ENCODE data around the gene NPC1L1.

NPC1L1 gene

GRCh38 chr7:44488955-44489354, 52.2 kb downstream of the NPC1L1 start:
- no peak overlapping the region for H3K23ac ChIP-seq (ENCODE audit: low read length)
- no peak for DNase-seq
- H3K36me3 ChIP-seq (ENCODE audit: control insufficient read depth, insufficient read depth, low read length): peaks cover 3% of the 10 kb centered on the region
- H2AK5ac ChIP-seq (ENCODE audit: low read length): no peak overlapping the region
- H3K4ac ChIP-seq (ENCODE audit: low read depth, low read length): no peak overlapping the region
- H3K27ac ChIP-seq (ENCODE audit: low read depth, low read length): no peak overlapping the region
- H3K4me3 ChIP-seq (ENCODE audit: low read length): no peak overlapping the region
- H3K79me2 ChIP-seq (ENCODE audit: control insufficient read depth, insufficient read depth, low read length): peaks cover 40% of the 10 kb centered on the region
- no peak overlapping the region for H4K5ac ChIP-seq (ENCODE audit: low read length)
- H3K56ac ChIP-seq (ENCODE audit: low read length): no peak overlapping the region
- H3K9ac ChIP-seq (ENCODE audit: low read length): peak overlapping the region; percentile 95
- WGBS (ENCODE audit: extremely low coverage, insufficient coverage, low lambda C conversion rate): no CpG with 5 or more reads among the region's 3 CpGs
- peak overlapping the region; percentile 0 for H3K4me2 ChIP-seq (ENCODE audit: low read length)
- peaks cover 7% of the 10 kb centered on the region for H3K4me1 ChIP-seq (ENCODE audit: control insufficient read depth, low read depth, low read length)
- no peak overlapping the region for H2BK15ac ChIP-seq (replicated peaks; ENCODE audit: low read depth)
- no peak overlapping the region for H4K8ac ChIP-seq (ENCODE audit: low read depth, low read length)
- H3K18ac ChIP-seq (ENCODE audit: low read length): no peak overlapping the region
- H2BK120ac ChIP-seq (ENCODE audit: low read depth, low read length): no peak overlapping the region
- H2BK5ac ChIP-seq (ENCODE audit: low read length): no peak overlapping the region
- H3K79me1 ChIP-seq (ENCODE audit: low read length): peaks cover 27% of the 10 kb centered on the region
- H3K27me3 ChIP-seq (ENCODE audit: insufficient read depth, low read length, poor library complexity): no peaks in the 10 kb centered on the region

- no peak overlapping the region for H2BK5ac ChIP-seq (ENCODE audit: low read length)
- no peak overlapping the region for H4K5ac ChIP-seq (ENCODE audit: low read length)
- peaks cover 5% of the 10 kb centered on the region for H3K36me3 ChIP-seq (ENCODE audit: control insufficient read depth, insufficient read depth, low read length)
- no peak overlapping the region for H3K9ac ChIP-seq (ENCODE audit: low read length)
- no peak overlapping the region for H3K56ac ChIP-seq (ENCODE audit: low read length)
- H3K4me1 ChIP-seq (ENCODE audit: control insufficient read depth, low read depth, low read length): peaks cover 7% of the 10 kb centered on the region
- no peak overlapping the region for H3K23ac ChIP-seq (ENCODE audit: low read length)
- H2BK15ac ChIP-seq (replicated peaks; ENCODE audit: low read depth): no peak overlapping the region
- H3K4ac ChIP-seq (ENCODE audit: low read depth, low read length): no peak overlapping the region
- H2BK120ac ChIP-seq (ENCODE audit: low read depth, low read length): no peak overlapping the region
- H4K8ac ChIP-seq (ENCODE audit: low read depth, low read length): no peak overlapping the region
- no CpG with 5 or more reads among the region's 1 CpG for WGBS (ENCODE audit: extremely low coverage, insufficient coverage, low lambda C conversion rate)
- peak; percentile 37 for DNase-seq
- H3K27ac ChIP-seq (ENCODE audit: low read depth, low read length): no peak overlapping the region
- H2AK5ac ChIP-seq (ENCODE audit: low read length): no peak overlapping the region
- no peak overlapping the region for H3K4me2 ChIP-seq (ENCODE audit: low read length)
- H3K79me2 ChIP-seq (ENCODE audit: control insufficient read depth, insufficient read depth, low read length): peaks cover 40% of the 10 kb centered on the region
- no peak overlapping the region for H3K4me3 ChIP-seq (ENCODE audit: low read length)
- no peak overlapping the region for H3K18ac ChIP-seq (ENCODE audit: low read length)
- H3K79me1 ChIP-seq (ENCODE audit: low read length): peaks cover 29% of the 10 kb centered on the region
- no peaks in the 10 kb centered on the region for H3K27me3 ChIP-seq (ENCODE audit: insufficient read depth, low read length, poor library complexity)
These were observed 54.4 kb downstream of the NPC1L1 start for GRCh38 chr7:44486693-44487092.

GRCh38 chr7:44486001-44486400, 55.1 kb downstream of the NPC1L1 start:
- no peak overlapping the region for H2BK15ac ChIP-seq (replicated peaks; ENCODE audit: low read depth)
- no peak overlapping the region for H3K4me2 ChIP-seq (ENCODE audit: low read length)
- H2BK5ac ChIP-seq (ENCODE audit: low read length): no peak overlapping the region
- H3K4me3 ChIP-seq (ENCODE audit: low read length): no peak overlapping the region
- H4K8ac ChIP-seq (ENCODE audit: low read depth, low read length): no peak overlapping the region
- DNase-seq: no peak
- H3K23ac ChIP-seq (ENCODE audit: low read length): no peak overlapping the region
- no peak overlapping the region for H2BK120ac ChIP-seq (ENCODE audit: low read depth, low read length)
- H3K79me1 ChIP-seq (ENCODE audit: low read length): peaks cover 29% of the 10 kb centered on the region
- H3K79me2 ChIP-seq (ENCODE audit: control insufficient read depth, insufficient read depth, low read length): peaks cover 40% of the 10 kb centered on the region
- H3K56ac ChIP-seq (ENCODE audit: low read length): no peak overlapping the region
- no CpG with 5 or more reads among the region's 4 CpGs for WGBS (ENCODE audit: extremely low coverage, insufficient coverage, low lambda C conversion rate)
- H3K36me3 ChIP-seq (ENCODE audit: control insufficient read depth, insufficient read depth, low read length): peaks cover 5% of the 10 kb centered on the region
- H3K27ac ChIP-seq (ENCODE audit: low read depth, low read length): no peak overlapping the region
- H3K4ac ChIP-seq (ENCODE audit: low read depth, low read length): no peak overlapping the region
- H3K27me3 ChIP-seq (ENCODE audit: insufficient read depth, low read length, poor library complexity): no peaks in the 10 kb centered on the region
- no peak overlapping the region for H4K5ac ChIP-seq (ENCODE audit: low read length)
- peaks cover 7% of the 10 kb centered on the region for H3K4me1 ChIP-seq (ENCODE audit: control insufficient read depth, low read depth, low read length)
- no peak overlapping the region for H2AK5ac ChIP-seq (ENCODE audit: low read length)
- H3K18ac ChIP-seq (ENCODE audit: low read length): no peak overlapping the region
- H3K9ac ChIP-seq (ENCODE audit: low read length): no peak overlapping the region

GRCh38 chr7:44484482-44485313, 56.4 kb downstream of the NPC1L1 start:
- H3K23ac ChIP-seq (ENCODE audit: low read length): no peak overlapping the region
- H3K56ac ChIP-seq (ENCODE audit: low read length): no peak overlapping the region
- H2BK15ac ChIP-seq (replicated peaks; ENCODE audit: low read depth): no peak overlapping the region
- no peak overlapping the region for H3K4me2 ChIP-seq (ENCODE audit: low read length)
- H3K4me3 ChIP-seq (ENCODE audit: low read length): no peak overlapping the region
- peaks cover 7% of the 10 kb centered on the region for H3K4me1 ChIP-seq (ENCODE audit: control insufficient read depth, low read depth, low read length)
- H3K79me1 ChIP-seq (ENCODE audit: low read length): peaks cover 25% of the 10 kb centered on the region
- H3K18ac ChIP-seq (ENCODE audit: low read length): no peak overlapping the region
- WGBS (ENCODE audit: extremely low coverage, insufficient coverage, low lambda C conversion rate): no CpG with 5 or more reads among the region's 5 CpGs
- no peak overlapping the region for H4K5ac ChIP-seq (ENCODE audit: low read length)
- H3K27ac ChIP-seq (ENCODE audit: low read depth, low read length): no peak overlapping the region
- no peak overlapping the region for H3K9ac ChIP-seq (ENCODE audit: low read length)
- no peak overlapping the region for H4K8ac ChIP-seq (ENCODE audit: low read depth, low read length)
- no peak overlapping the region for H2BK5ac ChIP-seq (ENCODE audit: low read length)
- no peak overlapping the region for H2AK5ac ChIP-seq (ENCODE audit: low read length)
- no peaks in the 10 kb centered on the region for H3K27me3 ChIP-seq (ENCODE audit: insufficient read depth, low read length, poor library complexity)
- H2BK120ac ChIP-seq (ENCODE audit: low read depth, low read length): no peak overlapping the region
- peaks cover 5% of the 10 kb centered on the region for H3K36me3 ChIP-seq (ENCODE audit: control insufficient read depth, insufficient read depth, low read length)
- peaks cover 35% of the 10 kb centered on the region for H3K79me2 ChIP-seq (ENCODE audit: control insufficient read depth, insufficient read depth, low read length)
- DNase-seq: no peak
- no peak overlapping the region for H3K4ac ChIP-seq (ENCODE audit: low read depth, low read length)

- no CpG with 5 or more reads among the region's 2 CpGs for WGBS (ENCODE audit: extremely low coverage, insufficient coverage, low lambda C conversion rate)
- no peaks in the 10 kb centered on the region for H3K27me3 ChIP-seq (ENCODE audit: insufficient read depth, low read length, poor library complexity)
- H3K56ac ChIP-seq (ENCODE audit: low read length): no peak overlapping the region
- peaks cover 5% of the 10 kb centered on the region for H3K36me3 ChIP-seq (ENCODE audit: control insufficient read depth, insufficient read depth, low read length)
- H4K5ac ChIP-seq (ENCODE audit: low read length): no peak overlapping the region
- H3K27ac ChIP-seq (ENCODE audit: low read depth, low read length): no peak overlapping the region
- DNase-seq: no peak
- H3K4me3 ChIP-seq (ENCODE audit: low read length): no peak overlapping the region
- H3K23ac ChIP-seq (ENCODE audit: low read length): no peak overlapping the region
- no peak overlapping the region for H2BK120ac ChIP-seq (ENCODE audit: low read depth, low read length)
- H3K4me1 ChIP-seq (ENCODE audit: control insufficient read depth, low read depth, low read length): no peaks in the 10 kb centered on the region
- peaks cover 20% of the 10 kb centered on the region for H3K79me2 ChIP-seq (ENCODE audit: control insufficient read depth, insufficient read depth, low read length)
- no peak overlapping the region for H3K18ac ChIP-seq (ENCODE audit: low read length)
- H3K79me1 ChIP-seq (ENCODE audit: low read length): peaks cover 18% of the 10 kb centered on the region
- H3K4ac ChIP-seq (ENCODE audit: low read depth, low read length): no peak overlapping the region
- no peak overlapping the region for H3K4me2 ChIP-seq (ENCODE audit: low read length)
- no peak overlapping the region for H2AK5ac ChIP-seq (ENCODE audit: low read length)
- no peak overlapping the region for H4K8ac ChIP-seq (ENCODE audit: low read depth, low read length)
- H3K9ac ChIP-seq (ENCODE audit: low read length): no peak overlapping the region
- H2BK15ac ChIP-seq (replicated peaks; ENCODE audit: low read depth): no peak overlapping the region
- H2BK5ac ChIP-seq (ENCODE audit: low read length): no peak overlapping the region
These were observed 58.3 kb downstream of the NPC1L1 start for GRCh38 chr7:44482502-44483485.

All from mesendoderm (in vitro differentiated cells).